Left ventricle myocardium inferior (tissue), 1 donor: ENCODE measurements around the gene TFEB. TPM values are rescaled to one million over a fixed set of nuclear protein-coding genes. Genes with fewer than 3 reads are reported as not detected.

Experiments
- DNase-seq: peaks from one replicate; pipeline ENCODE4 v3.0.0-alpha.2; 2020
- H3K27ac ChIP-seq: fragments of 200-600 bp; replicated peaks from 2 replicates; pipeline ENCODE4 v1.8.0; 2021
- H3K27me3 ChIP-seq: fragments of 200-600 bp; 2 replicates; pipeline ENCODE4 v1.8.0; 2021; ENCODE audit warnings: low read depth
- H3K36me3 ChIP-seq: fragments of 200-600 bp; 2 replicates; pipeline ENCODE4 v1.8.0; 2021
- H3K4me1 ChIP-seq: fragments of 200-600 bp; 2 replicates; pipeline ENCODE4 v1.8.0; 2021
- H3K4me3 ChIP-seq: fragments of 200-600 bp; 2 replicates; pipeline ENCODE4 v1.8.0; 2021; ENCODE audit warnings: mild to moderate bottlenecking, moderate library complexity
- H3K9me3 ChIP-seq: fragments of 200-600 bp; replicated peaks from 2 replicates; pipeline ENCODE4 v1.8.0; 2021
- CTCF ChIP-seq: fragments of 200-600 bp; IDR thresholded peaks from 2 replicates; pipeline ENCODE4 v1.8.0; 2021; ENCODE audit warnings: antibody characterized with exemption, mild to moderate bottlenecking, borderline replicate concordance
- intact Hi-C: fragments of 100-400 bp; cut with micrococcal nuclease; formaldehyde crosslinking; loops from one replicate; pipeline ENCODE4 v1.11.0; 2022
- total RNA-seq: library from RNA; stranded (reverse); fragmentation: NEBNext Ultra II Directional; extraction: Animal tissue kit (Norgen Biotek cat#: 25700); gene quantifications from one replicate; pipeline ENCODE4 v1.2.1, GENCODE V29; 2021
- donor health status: DM: no; HTN: yes; CAD: no; lungs with severe emphysema.

TFEB gene
- total RNA-seq, 1 donor from 2014 or later: 39.9 TPM

DNA sequence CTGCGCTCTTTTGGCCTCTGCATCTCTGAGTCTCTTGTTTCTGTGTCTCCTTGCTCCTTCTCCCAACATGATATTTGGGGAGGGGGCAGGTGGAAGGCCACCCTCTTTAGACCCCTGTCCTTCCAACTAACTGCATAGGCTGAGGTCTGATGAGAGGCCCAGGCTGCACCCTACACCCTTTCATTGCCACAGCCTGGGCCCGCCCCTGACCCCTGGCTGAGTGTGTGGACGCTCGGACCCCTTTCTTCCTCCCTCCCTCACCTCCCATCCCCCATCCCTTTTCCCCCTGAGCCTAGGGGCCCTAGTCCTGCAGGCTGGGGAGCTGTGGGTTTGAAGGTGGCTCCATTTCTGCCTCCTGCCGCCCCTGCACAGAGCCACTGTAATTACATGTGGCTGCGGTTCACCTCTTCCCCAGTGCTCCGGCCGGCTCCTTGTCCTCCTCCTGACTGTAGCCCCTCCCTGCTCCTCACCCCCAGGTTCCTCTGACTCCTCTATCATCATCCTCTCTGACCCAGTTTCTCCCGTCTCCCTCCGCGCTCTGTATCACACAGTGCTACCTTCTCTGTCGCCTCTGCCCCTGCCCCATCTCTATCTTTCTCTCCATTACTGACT lies 90.3 kb downstream of the TFEB start:
- H3K4me3 ChIP-seq: no peak overlapping the region
- intact Hi-C loops: no loop called here
- no peak for TF ChIP-seq CTCF
- no peaks in the 10 kb centered on the region for H3K36me3 ChIP-seq
- no peak for DNase-seq
- H3K27me3 ChIP-seq: peaks cover 38% of the 10 kb centered on the region
- H3K27ac ChIP-seq: no peak overlapping the region
- H3K4me1 ChIP-seq: no peaks in the 10 kb centered on the region
- H3K9me3 ChIP-seq: no peaks in the 10 kb centered on the region

GRCh38 chr6:41644297-41644879 lies 91.0 kb downstream of the TFEB start:
- H3K27me3 ChIP-seq: peaks cover 42% of the 10 kb centered on the region
- no peak overlapping the region for H3K4me3 ChIP-seq
- DNase-seq: no peak
- no peaks in the 10 kb centered on the region for H3K4me1 ChIP-seq
- TF ChIP-seq CTCF: no peak
- H3K9me3 ChIP-seq: no peaks in the 10 kb centered on the region
- H3K36me3 ChIP-seq: no peaks in the 10 kb centered on the region
- intact Hi-C loops: no loop called here
- H3K27ac ChIP-seq: no peak overlapping the region

DNA sequence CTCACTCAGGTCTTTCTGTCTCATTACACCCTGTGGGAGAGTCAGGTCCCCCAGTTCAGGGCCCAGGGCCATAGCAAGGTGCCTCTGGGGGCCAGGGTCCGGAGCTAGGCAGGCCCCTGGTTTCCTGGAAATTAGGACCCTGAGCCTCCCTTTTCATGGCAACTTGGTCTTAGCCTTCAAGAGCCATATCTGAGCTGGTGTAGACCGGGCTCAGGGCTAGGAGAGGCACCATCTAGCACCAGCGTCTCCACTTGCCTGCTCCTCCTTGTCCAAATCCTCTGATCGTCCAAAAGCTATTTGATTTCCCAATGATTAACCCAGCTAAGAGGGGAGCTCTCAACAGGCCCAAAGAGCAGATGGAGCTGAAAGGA lies 91.5 kb downstream of the TFEB start:
- peaks cover 42% of the 10 kb centered on the region for H3K27me3 ChIP-seq
- peaks cover 4% of the 10 kb centered on the region for H3K4me1 ChIP-seq
- intact Hi-C loops: no loop called here
- H3K36me3 ChIP-seq: no peaks in the 10 kb centered on the region
- H3K4me3 ChIP-seq: no peak overlapping the region
- no peak for DNase-seq
- no peak for TF ChIP-seq CTCF
- H3K27ac ChIP-seq: no peak overlapping the region
- H3K9me3 ChIP-seq: no peaks in the 10 kb centered on the region

DNA sequence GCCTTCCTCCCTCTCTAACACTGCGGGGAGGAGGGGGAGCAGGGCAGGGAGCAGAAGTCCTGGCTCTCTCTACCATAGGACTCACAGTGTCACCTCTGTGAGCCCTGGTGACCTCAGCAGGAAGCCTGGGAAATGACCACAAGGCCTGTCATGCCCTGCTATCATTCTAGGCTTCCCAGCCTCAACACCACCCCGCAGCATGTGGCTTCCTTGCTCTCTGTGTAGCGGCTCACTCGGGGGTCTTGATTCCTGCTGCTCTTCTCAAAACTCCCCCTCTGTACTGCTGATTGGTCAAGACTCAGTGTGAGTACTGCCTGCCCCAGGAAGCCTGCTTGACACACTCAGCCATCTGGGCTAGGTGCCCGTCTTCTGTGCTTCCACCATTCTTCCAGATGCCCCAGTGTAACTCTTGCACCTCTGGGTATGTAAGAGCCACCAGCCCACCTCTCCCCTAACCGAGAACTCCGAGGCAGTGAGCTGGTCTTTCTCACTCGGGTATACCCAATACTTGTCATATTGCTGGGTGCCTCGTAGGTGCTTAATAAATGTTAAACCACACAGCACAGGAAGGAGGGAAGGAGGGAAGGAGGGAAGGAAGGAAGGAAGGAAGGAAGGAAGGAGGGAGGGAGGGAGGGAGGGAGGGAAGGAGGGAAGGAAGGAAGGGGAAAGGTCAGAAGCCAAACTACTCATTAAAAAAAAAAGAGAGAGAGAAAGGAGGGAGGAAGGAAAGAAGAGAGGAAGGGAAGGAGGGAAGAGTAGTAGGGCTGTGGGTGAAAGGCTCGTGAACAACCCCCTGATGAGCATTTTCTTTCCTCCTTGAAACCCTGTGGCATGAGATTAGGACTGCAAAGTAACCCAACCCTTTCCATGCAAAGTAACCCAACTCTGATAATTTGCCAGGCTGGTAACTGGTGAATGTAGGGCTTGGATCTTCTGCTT lies 92.2 kb downstream of the TFEB start:
- no peaks in the 10 kb centered on the region for H3K9me3 ChIP-seq
- TF ChIP-seq CTCF: no peak
- no peak overlapping the region for H3K27ac ChIP-seq
- no peak overlapping the region for H3K4me3 ChIP-seq
- no peaks in the 10 kb centered on the region for H3K36me3 ChIP-seq
- peaks cover 11% of the 10 kb centered on the region for H3K4me1 ChIP-seq
- intact Hi-C loops: no loop called here
- peaks cover 42% of the 10 kb centered on the region for H3K27me3 ChIP-seq
- no peak for DNase-seq

DNA sequence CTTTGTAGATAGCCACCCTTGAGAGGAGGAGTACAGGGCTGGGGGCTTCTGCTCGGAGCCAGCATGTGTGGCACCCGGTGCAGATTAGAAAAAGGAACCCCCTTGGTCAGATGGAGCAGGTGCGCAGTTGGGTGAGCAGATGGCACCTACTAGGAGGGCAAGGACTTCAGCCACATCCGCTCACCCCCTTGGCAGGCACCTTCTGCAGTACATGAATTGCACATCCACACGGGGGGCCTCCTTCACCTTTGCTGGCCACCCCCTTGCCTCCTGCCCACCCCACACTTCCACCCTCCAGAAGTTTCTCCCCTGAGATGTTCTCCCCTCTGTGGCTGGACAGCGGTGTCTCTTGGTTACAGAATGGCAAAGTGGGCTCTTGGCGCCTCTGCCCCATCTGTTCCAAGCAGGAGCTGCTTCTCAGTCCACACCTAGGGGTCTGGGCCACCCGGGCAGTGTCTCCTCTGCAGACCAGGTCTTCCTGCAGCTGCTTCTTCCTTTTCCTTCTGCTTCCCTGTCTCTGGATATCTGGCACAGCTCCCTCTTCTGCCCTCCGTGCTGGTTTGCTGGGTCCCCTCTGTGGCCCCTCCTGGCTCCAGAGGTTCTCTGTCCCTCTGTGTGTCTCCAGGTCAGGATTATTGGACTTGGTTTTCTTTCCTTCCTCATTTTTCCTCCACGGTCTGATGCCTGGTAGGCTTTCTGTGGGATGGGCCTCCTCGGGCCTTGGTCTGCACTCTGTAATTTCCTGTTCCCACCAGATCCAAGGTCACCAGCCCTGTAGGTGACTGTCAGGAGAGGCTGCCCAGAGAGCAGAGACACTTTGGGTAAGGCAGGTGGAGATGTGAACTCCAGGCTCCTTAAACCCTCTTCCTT lies 93.1 kb downstream of the TFEB start:
- intact Hi-C loops: no loop called here
- Histone ChIP-seq H3K36me3 (no peaks in the 10 kb centered on the region), H3K9me3 (no peaks in the 10 kb centered on the region), H3K27me3 (peaks cover 47% of the 10 kb centered on the region), H3K4me1 (peaks cover 20% of the 10 kb centered on the region), H3K4me3 (no peak overlapping the region), H3K27ac (no peak overlapping the region)
- no peak for DNase-seq
- TF ChIP-seq CTCF: no peak
